ENCODE measurements around the gene NTN3. TPM values are rescaled to one million over a fixed set of nuclear protein-coding genes. Genes with fewer than 3 reads are reported as not detected.

Gene NTN3
- total RNA-seq (not detected), polyA plus RNA-seq (not detected), total RNA-seq (not detected)

GRCh38 chr16:2471016-2471652, at the start of gene NTN3:
NTN3 (plus strand) TSS chr16:2471297; CDS start chr16:2471702, 405 bp downstream.
- intact Hi-C loops (cut with micrococcal nuclease) = loop anchor here in 1 of 2 donors (5.0 kb wide), 2 partner anchors 204 to 211 kb away; partner anchors contain the start of genes KCTD5 and RNPS1
- CTCF ChIA-PET = no interaction called here

GRCh38 chr16:2422123-2422867, 48.8 kb upstream of the NTN3 start:
- Histone ChIP-seq H3K4me3 (ENCODE audit: low read length) (no peak overlapping the region), H3K27me3 (ENCODE audit: control insufficient read depth in 2 of 2, insufficient read depth in 2 of 2, low read length in 2 of 2) (no peaks in the 10 kb centered on the region), H3K4me1 (ENCODE audit: control insufficient read depth in 2 of 2, insufficient read depth in 2 of 2, low read length in 2 of 2) (peaks cover 0 to 9% of the 10 kb centered on the region in 2 donors), H3K36me3 (ENCODE audit: control insufficient read depth in 2 of 3, insufficient read depth in 3 of 3, low read length in 3 of 3) (no peaks in the 10 kb centered on the region), H3K9me3 (ENCODE audit: control insufficient read depth in 2 of 3, low read length in 3 of 3) (no peaks in the 10 kb centered on the region), H3K27ac (ENCODE audit: low read depth, low read length) (no peak overlapping the region)
- H3K4me3 Mint-ChIP-seq = no peak overlapping the region
- peaks cover 0 to 17% (median 4%) of the 10 kb centered on the region in 5 donors for H3K27me3 Mint-ChIP-seq
- DNase-seq = no peak
- no peak overlapping the region for H3K27ac Mint-ChIP-seq
- peaks cover 0 to 7% (median 0%) of the 10 kb centered on the region in 7 donors for H3K4me1 Mint-ChIP-seq
- peak; percentile 65 for ATAC-seq
- H3K9me3 Mint-ChIP-seq = peaks cover 0 to 3% (median 0%) of the 10 kb centered on the region in 11 donors
- H3K36me3 Mint-ChIP-seq = no peaks in the 10 kb centered on the region
- intact Hi-C loops (cut with micrococcal nuclease) = no loop called here
- POLR2A ChIA-PET = interaction anchor here (0.6 kb wide), 1 partner anchor 15 kb away, joined by 3 read pairs; no protein-coding TSS in a partner anchor
- CTCF ChIA-PET = interaction anchor here (0.6 to 1.0 kb wide), 2 partner anchors 10 to 13 kb away, joined by 3 read pairs; no protein-coding TSS in a partner anchor

More at GRCh38 chr16:2471016-2471652, at the start of gene NTN3:
- no peak within 1 kb of the TSS for H3K27ac ChIP-seq (ENCODE audit: low read depth, low read length)
- POLR2A ChIA-PET = no interaction called here
- H3K27me3 ChIP-seq (ENCODE audit: control insufficient read depth in 2 of 2, insufficient read depth in 2 of 2, low read length in 2 of 2) = peaks cover 4 to 24% of the 10 kb centered on the region in 2 donors
- no peak within 1 kb of the TSS for H3K27ac Mint-ChIP-seq
- no peak within 1 kb of the TSS for H3K4me3 ChIP-seq (ENCODE audit: low read length)
- no peaks in the 10 kb centered on the region for H3K9me3 Mint-ChIP-seq
- ATAC-seq = no peak
- peak within 1 kb of the TSS in 3 of 10 donors; percentile 33 to 59 (median 34) for H3K4me3 Mint-ChIP-seq
- peaks cover 5 to 10% of the 10 kb centered on the region in 2 donors for H3K4me1 ChIP-seq (ENCODE audit: control insufficient read depth in 2 of 2, insufficient read depth in 2 of 2, low read length in 2 of 2)
- H3K9me3 ChIP-seq (ENCODE audit: control insufficient read depth in 2 of 3, low read length in 3 of 3) = no peaks in the 10 kb centered on the region
- H3K4me1 Mint-ChIP-seq = peaks cover 4 to 23% (median 12%) of the 10 kb centered on the region in 7 donors
- H3K27me3 Mint-ChIP-seq = peaks cover 12 to 53% (median 19%) of the 10 kb centered on the region in 5 donors
- peaks cover 0 to 1% (median 0%) of the 10 kb centered on the region in 5 donors for H3K36me3 Mint-ChIP-seq
- peak in 1 of 9 donors; percentile 55 for DNase-seq
- no peaks in the 10 kb centered on the region for H3K36me3 ChIP-seq (ENCODE audit: control insufficient read depth in 2 of 3, insufficient read depth in 3 of 3, low read length in 3 of 3)

- no peaks in the 10 kb centered on the region for H3K9me3 ChIP-seq (ENCODE audit: control insufficient read depth in 2 of 3, low read length in 3 of 3)
- peak overlapping the region in 1 of 10 donors; percentile 26 for H3K4me3 Mint-ChIP-seq
- peaks cover 0 to 3% (median 0%) of the 10 kb centered on the region in 11 donors for H3K9me3 Mint-ChIP-seq
- peaks cover 0 to 14% (median 0%) of the 10 kb centered on the region in 5 donors for H3K27me3 Mint-ChIP-seq
- no peak overlapping the region for H3K27ac Mint-ChIP-seq
- ChIA-PET POLR2A (no interaction called here), CTCF (no interaction called here)
- H3K4me3 ChIP-seq (ENCODE audit: low read length) = no peak overlapping the region
- no peaks in the 10 kb centered on the region for H3K36me3 ChIP-seq (ENCODE audit: control insufficient read depth in 2 of 3, insufficient read depth in 3 of 3, low read length in 3 of 3)
- ATAC-seq = no peak
- no peak overlapping the region for H3K27ac ChIP-seq (ENCODE audit: low read depth, low read length)
- no peaks in the 10 kb centered on the region for H3K27me3 ChIP-seq (ENCODE audit: control insufficient read depth in 2 of 2, insufficient read depth in 2 of 2, low read length in 2 of 2)
- peaks cover 0 to 20% (median 7%) of the 10 kb centered on the region in 7 donors for H3K4me1 Mint-ChIP-seq
- no peaks in the 10 kb centered on the region for H3K36me3 Mint-ChIP-seq
- intact Hi-C loops (cut with micrococcal nuclease) = loop anchor here (5.0 kb wide), 4 partner anchors 157 to 713 kb away; partner anchors contain the start of genes RNPS1 (in 1 of the 2), TRAF7 (in 1 of the 2) and ZNF213 (in 1 of the 2)
- H3K4me1 ChIP-seq (ENCODE audit: control insufficient read depth in 2 of 2, insufficient read depth in 2 of 2, low read length in 2 of 2) = peaks cover 0 to 9% of the 10 kb centered on the region in 2 donors
- DNase-seq = no peak
Observed at GRCh38 chr16:2424061-2425007, 46.8 kb upstream of the NTN3 start.

- H3K36me3 Mint-ChIP-seq = peaks cover 0 to 2% (median 0%) of the 10 kb centered on the region in 5 donors
- DNase-seq (no peak), ATAC-seq (no peak)
- peaks cover 4 to 22% (median 10%) of the 10 kb centered on the region in 7 donors for H3K4me1 Mint-ChIP-seq
- CTCF ChIA-PET = no interaction called here
- Histone ChIP-seq H3K27me3 (ENCODE audit: control insufficient read depth in 2 of 2, insufficient read depth in 2 of 2, low read length in 2 of 2) (no peaks in the 10 kb centered on the region), H3K9me3 (ENCODE audit: control insufficient read depth in 2 of 3, low read length in 3 of 3) (no peaks in the 10 kb centered on the region), H3K27ac (ENCODE audit: low read depth, low read length) (no peak overlapping the region), H3K4me1 (ENCODE audit: control insufficient read depth in 2 of 2, insufficient read depth in 2 of 2, low read length in 2 of 2) (peaks cover 4 to 12% of the 10 kb centered on the region in 2 donors), H3K36me3 (ENCODE audit: control insufficient read depth in 2 of 3, insufficient read depth in 3 of 3, low read length in 3 of 3) (no peaks in the 10 kb centered on the region), H3K4me3 (ENCODE audit: low read length) (no peak overlapping the region)
- intact Hi-C loops (cut with micrococcal nuclease) = loop anchor here (5.0 kb wide), 4 partner anchors 158 to 712 kb away; partner anchors contain the start of genes RNPS1 (in 1 of the 2), TRAF7 (in 1 of the 2) and ZNF213 (in 1 of the 2)
- H3K4me3 Mint-ChIP-seq = peak overlapping the region in 1 of 10 donors; percentile 26
- H3K27me3 Mint-ChIP-seq = peaks cover 0 to 13% (median 0%) of the 10 kb centered on the region in 5 donors
- H3K9me3 Mint-ChIP-seq = peaks cover 0 to 3% (median 0%) of the 10 kb centered on the region in 11 donors
- no peak overlapping the region for H3K27ac Mint-ChIP-seq
- POLR2A ChIA-PET = no interaction called here
Observed at GRCh38 chr16:2425008-2425518, 46.0 kb upstream of the NTN3 start.

- ChIA-PET POLR2A (no interaction called here), CTCF (no interaction called here)
- Histone ChIP-seq H3K36me3 (ENCODE audit: control insufficient read depth in 2 of 3, insufficient read depth in 3 of 3, low read length in 3 of 3) (no peaks in the 10 kb centered on the region), H3K4me3 (ENCODE audit: low read length) (no peak overlapping the region), H3K4me1 (ENCODE audit: control insufficient read depth in 2 of 2, insufficient read depth in 2 of 2, low read length in 2 of 2) (peaks cover 10 to 14% of the 10 kb centered on the region in 2 donors), H3K27ac (ENCODE audit: low read depth, low read length) (no peak overlapping the region), H3K9me3 (ENCODE audit: control insufficient read depth in 2 of 3, low read length in 3 of 3) (no peaks in the 10 kb centered on the region), H3K27me3 (ENCODE audit: control insufficient read depth in 2 of 2, insufficient read depth in 2 of 2, low read length in 2 of 2) (no peaks in the 10 kb centered on the region)
- H3K4me3 Mint-ChIP-seq = peak overlapping the region in 2 of 10 donors; percentile 29 to 53
- H3K27me3 Mint-ChIP-seq = peaks cover 0 to 6% (median 0%) of the 10 kb centered on the region in 5 donors
- intact Hi-C loops (cut with micrococcal nuclease) = loop anchor here (5.0 kb wide), 4 partner anchors 159 to 711 kb away; partner anchors contain the start of genes RNPS1 (in 1 of the 2), TRAF7 (in 1 of the 2) and ZNF213 (in 1 of the 2)
- peaks cover 12 to 31% (median 18%) of the 10 kb centered on the region in 7 donors for H3K4me1 Mint-ChIP-seq
- H3K36me3 Mint-ChIP-seq = peaks cover 0 to 6% (median 0%) of the 10 kb centered on the region in 5 donors
- DNase-seq (no peak), ATAC-seq (no peak)
- H3K9me3 Mint-ChIP-seq = no peaks in the 10 kb centered on the region
- no peak overlapping the region for H3K27ac Mint-ChIP-seq
Observed at GRCh38 chr16:2425825-2426430, 45.2 kb upstream of the NTN3 start.

All from naive thymus-derived CD4-positive, alpha-beta T cell (primary cell).